Measurements from ENCODE around the gene UPF1. TPM values are rescaled to one million over a fixed set of nuclear protein-coding genes. Genes with fewer than 3 reads are reported as not detected.

The UPF1 gene
- total RNA-seq, 1 experiment from 2014 or later: 78.8 TPM

DNA sequence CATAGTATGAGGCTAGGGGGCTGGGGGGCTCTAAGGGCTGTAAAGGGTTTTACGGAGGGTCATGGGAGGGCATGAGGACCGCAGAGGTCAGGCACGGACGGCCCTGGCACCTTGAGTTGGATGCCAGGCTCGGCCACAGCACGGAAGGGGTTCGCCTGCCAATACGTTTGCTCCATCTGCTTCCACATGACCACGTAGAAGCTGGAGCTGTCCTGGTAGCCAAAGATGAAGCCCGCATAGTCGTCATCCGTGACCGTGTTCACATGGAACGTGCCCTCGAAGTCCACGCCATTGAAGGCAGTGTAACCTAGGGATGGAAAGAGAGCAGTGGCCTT lies 47.0 kb upstream of the UPF1 start:
- Histone ChIP-seq H3K4me3 (no peak overlapping the region), H3K4me2 (peak overlapping the region; percentile 49), H2AFZ (no peak overlapping the region), H3F3A (ENCODE audit: insufficient read depth, low read depth) (peaks cover 19% of the 10 kb centered on the region), H4K20me1 (ENCODE audit: insufficient read depth) (no peaks in the 10 kb centered on the region; the same call in 1 of the 2 replicates), H3K4me1 (replicated peaks; ENCODE audit: insufficient read depth) (no peaks in the 10 kb centered on the region), H3K9me3 (ENCODE audit: insufficient read depth, low read depth) (no peaks in the 10 kb centered on the region), H3K9me2 (ENCODE audit: insufficient read depth) (no peaks in the 10 kb centered on the region), H3K36me3 (ENCODE audit: low read depth) (no peaks in the 10 kb centered on the region), H3K27me3 (ENCODE audit: insufficient read depth, low read depth) (no peaks in the 10 kb centered on the region), H3K79me2 (ENCODE audit: low read depth) (no peaks in the 10 kb centered on the region), H3K27ac (no peak overlapping the region)
- CTCF ChIA-PET: no interaction called here
- POLR2A ChIA-PET (ENCODE audit: unreplicated experiment): interaction anchor here (0.5 to 0.7 kb wide), 3 partner anchors 20 to 1208 kb away, joined by 3 to 5 read pairs (median 5); no protein-coding TSS in a partner anchor
- no peak for TF ChIP-seq EZH2 (IDR thresholded peaks at IDR 0.05; ENCODE audit: low read depth)
- TF ChIP-seq CTCF (conservative IDR thresholded peaks at IDR 0.05): no peak
- intact Hi-C loops (cut with micrococcal nuclease; ENCODE audit: unreplicated experiment): no loop called here
- DNase-seq: no peak
- no TSS peak for BruUV-seq (replicated peaks)

DNA sequence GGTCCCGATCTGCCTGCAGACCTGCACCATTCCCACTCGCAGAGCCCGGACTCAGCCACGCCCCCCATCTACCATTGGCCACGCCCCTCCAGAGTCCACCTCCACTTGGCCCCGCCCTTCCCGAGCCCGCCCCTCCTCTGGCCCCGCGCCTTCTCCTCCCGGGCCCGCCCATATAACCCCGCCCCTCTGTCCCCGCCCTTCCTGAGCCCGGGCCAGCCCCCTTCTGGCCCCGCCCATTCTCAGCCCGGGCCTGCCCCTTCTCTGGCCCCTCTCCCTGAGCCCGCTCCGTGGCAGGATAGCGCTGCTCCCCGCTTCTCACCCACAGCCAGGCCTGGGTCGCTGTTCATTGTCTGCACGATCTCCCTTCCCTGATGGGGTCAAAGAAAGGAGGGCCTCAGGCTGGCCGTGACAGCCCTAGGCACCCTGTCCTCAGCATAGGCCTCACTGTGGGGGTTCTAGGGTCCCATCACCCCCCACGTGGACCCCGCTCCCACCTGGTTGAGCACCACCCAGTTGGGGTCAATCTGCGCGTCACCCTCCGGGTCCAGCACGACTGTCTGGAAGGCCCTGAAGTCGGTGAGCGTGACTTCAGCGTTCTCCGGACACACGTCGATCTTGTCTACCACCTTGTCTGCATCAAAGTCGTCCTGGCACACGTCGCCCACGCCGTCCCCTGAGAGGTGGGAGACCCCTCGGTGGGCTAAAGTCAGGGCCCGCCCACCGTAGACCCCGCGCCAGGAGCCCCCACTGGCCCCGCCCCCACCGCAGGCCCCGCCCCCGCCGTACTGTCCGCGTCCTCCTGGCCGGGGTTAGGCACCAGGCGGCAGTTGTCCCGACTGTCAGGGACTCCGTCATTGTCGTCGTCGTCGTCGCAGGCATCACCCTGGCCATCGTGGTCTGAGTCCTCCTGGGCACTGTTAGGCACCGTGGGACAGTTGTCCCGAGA lies 46.3 kb upstream of the UPF1 start:
- Histone ChIP-seq H3K27ac (no peak overlapping the region), H3K4me2 (peak overlapping the region; percentile 77)

More for the DNA sequence above, 46.3 kb upstream of the UPF1 start:
- Histone ChIP-seq H3K27me3 (ENCODE audit: insufficient read depth, low read depth) (peaks cover 2% of the 10 kb centered on the region; the same call in 1 of the 2 replicates), H4K20me1 (ENCODE audit: insufficient read depth) (no peaks in the 10 kb centered on the region; the same call in 1 of the 2 replicates), H3K4me1 (replicated peaks; ENCODE audit: insufficient read depth) (no peaks in the 10 kb centered on the region), H3K9me2 (ENCODE audit: insufficient read depth) (no peaks in the 10 kb centered on the region), H3K4me3 (no peak overlapping the region), H2AFZ (no peak overlapping the region), H3K79me2 (ENCODE audit: low read depth) (no peaks in the 10 kb centered on the region), H3K36me3 (ENCODE audit: low read depth) (no peaks in the 10 kb centered on the region), H3K9me3 (ENCODE audit: insufficient read depth, low read depth) (no peaks in the 10 kb centered on the region), H3F3A (ENCODE audit: insufficient read depth, low read depth) (peaks cover 19% of the 10 kb centered on the region)
- BruUV-seq (replicated peaks): no TSS peak
- DNase-seq: peak; percentile 62 to 78
- ChIA-PET POLR2A (ENCODE audit: unreplicated experiment) (interaction anchor here (0.5 to 0.7 kb wide), 3 partner anchors 21 to 1209 kb away, joined by 3 to 5 read pairs (median 5); no protein-coding TSS in a partner anchor), CTCF (no interaction called here)
- TF ChIP-seq EZH2 (IDR thresholded peaks at IDR 0.05; ENCODE audit: low read depth) (no peak), CTCF (conservative IDR thresholded peaks at IDR 0.05) (no peak)
- intact Hi-C loops (cut with micrococcal nuclease; ENCODE audit: unreplicated experiment): no loop called here
